Keratinocyte (primary cell): ENCODE results near the gene JAK1. TPM values are rescaled to one million over a fixed set of nuclear protein-coding genes. Genes with fewer than 3 reads are reported as not detected.

Experiments used
- DNase-seq: peaks from one replicate; pipeline ENCODE4 v3.0.0-alpha.2; 2011; ENCODE audit warnings: low read depth, missing footprints, low spot score
- FAIRE-seq: peaks from 2 replicates; lab custom pipeline; 2011; peaks lifted over from hg19 to GRCh38; lab: Jason Lieb, UNC
- H2AFZ ChIP-seq: 2 replicates; pipeline ENCODE4 v1.6.0; 2012; ENCODE audit warnings: low read length, control low read depth, inconsistent platforms; ENCODE audit not compliant: control insufficient read depth
- H3K27ac ChIP-seq: 2 replicates; pipeline ENCODE4 v1.5.1; 2011; ENCODE audit warnings: low read length; ENCODE audit not compliant: control insufficient read depth, insufficient read depth
- H3K27me3 ChIP-seq: 3 replicates; pipeline ENCODE4 v1.6.0; 2011; ENCODE audit warnings: low read length; ENCODE audit not compliant: control insufficient read depth, insufficient read depth; ENCODE audit errors: extremely low read depth
- H3K36me3 ChIP-seq, 2 experiments: 2 replicates in 1 of 2; 3 replicates in 1 of 2; pipeline ENCODE4 v1.5.1; 2011; ENCODE audit warnings: low read length in 2 of 2, mild to moderate bottlenecking in 1 of 2; ENCODE audit not compliant: control insufficient read depth in 2 of 2, insufficient read depth in 2 of 2; ENCODE audit errors: extremely low read depth in 1 of 2
- H3K4me1 ChIP-seq: 3 replicates; pipeline ENCODE4 v1.5.1; 2011; ENCODE audit warnings: low read length; ENCODE audit not compliant: control insufficient read depth, insufficient read depth; ENCODE audit errors: extremely low read depth
- H3K4me2 ChIP-seq: 3 replicates; pipeline ENCODE4 v1.6.0; 2011; ENCODE audit warnings: low read depth, low read length; ENCODE audit not compliant: control insufficient read depth, insufficient read depth; ENCODE audit errors: extremely low read depth
- H3K4me3 ChIP-seq, 3 experiments: fragments of 200-600 bp in 1 of 3; sonication (generic) in 1 of 3; 2 replicates in 2 of 3; 3 replicates in 1 of 3; pipeline ENCODE4 v1.5.1; 2011 to 2016; ENCODE audit warnings: low read length in 3 of 3, mild to moderate bottlenecking in 3 of 3, control low read depth in 2 of 3, inconsistent platforms in 1 of 3, low read depth in 1 of 3, mixed read lengths in 1 of 3, mixed run types in 1 of 3, moderate library complexity in 1 of 3; ENCODE audit not compliant: control insufficient read depth in 2 of 3, insufficient read depth in 2 of 3; ENCODE audit errors: extremely low read depth in 1 of 3
- H3K79me2 ChIP-seq: 2 replicates; pipeline ENCODE4 v1.6.0; 2012; ENCODE audit warnings: low read length; ENCODE audit not compliant: control insufficient read depth, insufficient read depth
- H3K9ac ChIP-seq: 3 replicates; pipeline ENCODE4 v1.6.0; 2011; ENCODE audit warnings: low read length; ENCODE audit not compliant: control insufficient read depth, insufficient read depth; ENCODE audit errors: extremely low read depth
- H3K9me1 ChIP-seq: 3 replicates; pipeline ENCODE4 v1.6.0; 2011; ENCODE audit warnings: low read length; ENCODE audit not compliant: control insufficient read depth, insufficient read depth; ENCODE audit errors: extremely low read depth
- H3K9me3 ChIP-seq: 2 replicates; pipeline ENCODE4 v1.5.1; 2012; ENCODE audit warnings: low read depth, low read length; ENCODE audit not compliant: control insufficient read depth
- H4K20me1 ChIP-seq: 3 replicates; pipeline ENCODE4 v1.6.0; 2011; ENCODE audit warnings: low read length; ENCODE audit not compliant: control insufficient read depth, insufficient read depth; ENCODE audit errors: extremely low read depth
- EZH2 ChIP-seq: IDR thresholded peaks from one replicate; pipeline ENCODE4 v1.6.1; 2012; ENCODE audit warnings: inconsistent platforms, mild to moderate bottlenecking, low read length, moderate library complexity
- dilution Hi-C: fragments of 300-500 bp; cut with MboI; formaldehyde crosslinking; loops from one replicate; pipeline ENCODE4 v1.7.0; 2020; ENCODE audit warnings: low sequenced_read_pairs; ENCODE audit not compliant: extremely low pct_ligation_motif_present
- polyA plus RNA-seq, 5 experiments: library from polyadenylated mRNA; depleted of rRNA in 3 of 5; stranded (reverse) in 3 of 5; stranded (forward) in 1 of 5; unstranded in 1 of 5; fragments of >200 nt; gene quantifications; 1 replicate in 1 of 5; 2 replicates in 3 of 5; 3 replicates in 1 of 5; pipeline versions ENCODE4 v1.2.1 to v1.2.3, GENCODE V29; 2011 to 2012; ENCODE audit warnings: missing spikeins in 2 of 5, low read depth in 1 of 5, low replicate concordance in 1 of 5
- TF ChIP-seq, protein P1 (sequence below), 3 experiments: IDR thresholded peaks in 1 of 3; conservative IDR thresholded peaks in 1 of 3; optimal IDR thresholded peaks in 1 of 3; 2 replicates in 2 of 3; 3 replicates in 1 of 3; pipeline versions ENCODE3 to v1.5.1; 2011; ENCODE audit warnings: low read length in 3 of 3, mild to moderate bottlenecking in 3 of 3, moderate library complexity in 2 of 3, control low read depth in 1 of 3, inconsistent platforms in 1 of 3; ENCODE audit not compliant: insufficient read depth in 2 of 3; ENCODE audit errors: extremely low read depth in 1 of 3

Gene JAK1
- polyA plus RNA-seq, 1 donor (not counting 4 experiments of a cell fraction or from before 2014, with no cell fraction given), result 50.9 TPM

DNA sequence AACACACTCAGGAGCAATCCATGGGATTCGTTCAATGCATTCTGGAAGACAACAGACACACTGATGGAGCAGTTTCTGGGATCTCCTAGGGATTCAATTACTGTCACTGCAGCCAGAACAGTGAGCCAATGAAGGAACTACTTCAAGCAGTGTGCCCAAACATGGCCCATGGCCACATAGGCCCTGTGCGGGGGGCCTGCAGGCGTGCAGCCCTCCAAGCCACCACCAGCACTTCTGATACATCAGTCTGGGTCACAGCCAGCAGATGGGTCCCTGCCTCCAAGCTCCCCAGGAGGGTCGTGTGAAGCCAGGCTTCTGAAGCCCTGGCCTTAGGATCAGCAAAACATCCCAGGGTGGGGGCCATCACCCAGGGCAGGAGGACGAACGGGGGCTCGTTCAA is 122.2 kb downstream of the JAK1 start:
- Histone ChIP-seq H3K9ac (no peak overlapping the region), H3K27me3 (no peaks in the 10 kb centered on the region), H3K9me3 (no peaks in the 10 kb centered on the region), H3K27ac (no peak overlapping the region), H3K4me1 (no peaks in the 10 kb centered on the region), H3K79me2 (no peaks in the 10 kb centered on the region), H3K4me3 (no peak overlapping the region), H3K4me2 (no peak overlapping the region), H2AFZ (no peak overlapping the region), H3K9me1 (no peaks in the 10 kb centered on the region), H4K20me1 (no peaks in the 10 kb centered on the region), H3K36me3 (peaks cover 12 to 30% of the 10 kb centered on the region in 2 experiments)
- FAIRE-seq (no peak), DNase-seq (no peak)
- TF ChIP-seq, protein P1, sequence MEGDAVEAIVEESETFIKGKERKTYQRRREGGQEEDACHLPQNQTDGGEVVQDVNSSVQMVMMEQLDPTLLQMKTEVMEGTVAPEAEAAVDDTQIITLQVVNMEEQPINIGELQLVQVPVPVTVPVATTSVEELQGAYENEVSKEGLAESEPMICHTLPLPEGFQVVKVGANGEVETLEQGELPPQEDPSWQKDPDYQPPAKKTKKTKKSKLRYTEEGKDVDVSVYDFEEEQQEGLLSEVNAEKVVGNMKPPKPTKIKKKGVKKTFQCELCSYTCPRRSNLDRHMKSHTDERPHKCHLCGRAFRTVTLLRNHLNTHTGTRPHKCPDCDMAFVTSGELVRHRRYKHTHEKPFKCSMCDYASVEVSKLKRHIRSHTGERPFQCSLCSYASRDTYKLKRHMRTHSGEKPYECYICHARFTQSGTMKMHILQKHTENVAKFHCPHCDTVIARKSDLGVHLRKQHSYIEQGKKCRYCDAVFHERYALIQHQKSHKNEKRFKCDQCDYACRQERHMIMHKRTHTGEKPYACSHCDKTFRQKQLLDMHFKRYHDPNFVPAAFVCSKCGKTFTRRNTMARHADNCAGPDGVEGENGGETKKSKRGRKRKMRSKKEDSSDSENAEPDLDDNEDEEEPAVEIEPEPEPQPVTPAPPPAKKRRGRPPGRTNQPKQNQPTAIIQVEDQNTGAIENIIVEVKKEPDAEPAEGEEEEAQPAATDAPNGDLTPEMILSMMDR (optimal IDR thresholded peaks at IDR 0.05 in 1 of 3, IDR thresholded peaks at IDR 0.05 in 1 of 3, conservative IDR thresholded peaks at IDR 0.05 in 1 of 3; ENCODE audit: extremely low read depth in 1 of 3, insufficient read depth in 2 of 3, low read length in 3 of 3), result no peak
- TF ChIP-seq EZH2, result no peak
- dilution Hi-C loops, result no loop called here

DNA sequence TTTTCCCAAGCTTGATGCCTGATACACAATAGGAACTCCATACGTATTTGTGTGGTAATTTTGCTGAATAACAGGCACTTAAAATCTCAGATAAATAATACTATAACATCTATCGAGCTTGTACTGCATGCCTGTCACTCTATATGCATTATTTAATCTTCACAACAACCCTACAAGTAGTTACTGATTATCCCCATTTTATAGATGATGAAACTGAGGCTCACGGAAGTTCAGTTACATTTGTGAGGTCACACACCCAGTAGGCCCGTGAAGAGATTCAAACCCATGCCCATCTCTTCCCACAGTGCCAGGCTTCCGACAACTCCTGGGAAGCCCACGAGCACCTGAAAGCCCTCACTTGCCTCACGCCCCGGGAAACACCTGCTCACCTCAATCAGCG is 122.7 kb downstream of the JAK1 start:
- Histone ChIP-seq H3K36me3 (peaks cover 14 to 29% of the 10 kb centered on the region in 2 experiments), H3K27ac (no peak overlapping the region), H3K9me1 (no peaks in the 10 kb centered on the region), H3K4me2 (no peak overlapping the region), H3K4me3 (no peak overlapping the region), H3K9ac (no peak overlapping the region), H2AFZ (no peak overlapping the region), H4K20me1 (no peaks in the 10 kb centered on the region), H3K79me2 (no peaks in the 10 kb centered on the region), H3K4me1 (no peaks in the 10 kb centered on the region), H3K27me3 (no peaks in the 10 kb centered on the region), H3K9me3 (no peaks in the 10 kb centered on the region)
- no peak for FAIRE-seq
- no peak for DNase-seq
- dilution Hi-C loops, result no loop called here
- TF ChIP-seq EZH2, result no peak
- TF ChIP-seq, protein P1 (optimal IDR thresholded peaks at IDR 0.05 in 1 of 3, IDR thresholded peaks at IDR 0.05 in 1 of 3, conservative IDR thresholded peaks at IDR 0.05 in 1 of 3; ENCODE audit: extremely low read depth in 1 of 3, insufficient read depth in 2 of 3, low read length in 3 of 3), result no peak
